ENCODE results near the gene KLHL2.

DNA sequence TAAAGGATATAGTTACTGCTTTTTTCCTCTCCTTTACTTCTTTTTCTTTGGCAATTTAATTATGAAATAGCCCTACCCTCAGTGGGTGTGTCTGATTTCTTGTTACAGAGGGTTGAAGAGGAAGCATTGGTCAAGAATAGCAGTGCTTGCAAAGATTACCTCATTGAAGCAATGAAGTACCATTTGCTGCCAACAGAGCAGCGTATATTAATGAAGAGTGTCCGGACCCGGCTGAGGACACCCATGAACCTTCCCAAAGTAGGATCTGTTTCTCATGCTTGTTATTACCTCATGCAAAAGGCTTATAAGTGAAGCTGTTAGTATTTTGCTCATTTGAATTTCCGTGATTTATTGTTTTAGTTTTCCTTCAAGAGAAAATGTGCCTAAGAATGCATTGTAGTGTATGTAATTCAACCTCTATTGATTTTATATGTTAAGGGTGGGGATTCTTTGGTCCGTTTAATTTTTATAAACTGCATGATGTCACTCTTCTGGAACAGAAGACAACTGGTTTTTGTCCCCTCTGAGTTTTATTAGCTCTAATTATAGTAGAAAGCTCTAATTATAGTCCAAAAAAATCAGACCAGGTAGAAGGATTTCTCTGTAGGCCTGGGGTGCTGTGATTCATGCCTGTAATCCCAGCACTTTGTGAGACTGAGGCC lies 92.2 kb downstream of the KLHL2 start:
- TF ChIP-seq, protein P1, sequence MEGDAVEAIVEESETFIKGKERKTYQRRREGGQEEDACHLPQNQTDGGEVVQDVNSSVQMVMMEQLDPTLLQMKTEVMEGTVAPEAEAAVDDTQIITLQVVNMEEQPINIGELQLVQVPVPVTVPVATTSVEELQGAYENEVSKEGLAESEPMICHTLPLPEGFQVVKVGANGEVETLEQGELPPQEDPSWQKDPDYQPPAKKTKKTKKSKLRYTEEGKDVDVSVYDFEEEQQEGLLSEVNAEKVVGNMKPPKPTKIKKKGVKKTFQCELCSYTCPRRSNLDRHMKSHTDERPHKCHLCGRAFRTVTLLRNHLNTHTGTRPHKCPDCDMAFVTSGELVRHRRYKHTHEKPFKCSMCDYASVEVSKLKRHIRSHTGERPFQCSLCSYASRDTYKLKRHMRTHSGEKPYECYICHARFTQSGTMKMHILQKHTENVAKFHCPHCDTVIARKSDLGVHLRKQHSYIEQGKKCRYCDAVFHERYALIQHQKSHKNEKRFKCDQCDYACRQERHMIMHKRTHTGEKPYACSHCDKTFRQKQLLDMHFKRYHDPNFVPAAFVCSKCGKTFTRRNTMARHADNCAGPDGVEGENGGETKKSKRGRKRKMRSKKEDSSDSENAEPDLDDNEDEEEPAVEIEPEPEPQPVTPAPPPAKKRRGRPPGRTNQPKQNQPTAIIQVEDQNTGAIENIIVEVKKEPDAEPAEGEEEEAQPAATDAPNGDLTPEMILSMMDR (conservative IDR thresholded peaks at IDR 0.05): no peak
- no peak for TF ChIP-seq EZH2 (IDR thresholded peaks at IDR 0.05; ENCODE audit: low read depth)

Measured in PC-9 (cell line).